IMR-90 (cell line): ENCODE measurements around the gene MLLT3. TPM values are rescaled to one million over a fixed set of nuclear protein-coding genes. Genes with fewer than 3 reads are reported as not detected.

Experiments
- ATAC-seq: fragments of 200-7000 bp; cut with Tn5 transposase; 2 replicates; pipeline ENCODE4 v1.9.1; 2020; ENCODE audit warnings: low read depth, mild to moderate bottlenecking, moderate library complexity
- BruUV-seq: library from RNA; stranded (reverse); fragments of 400-500 nt; replicated peaks from 2 replicates; lab custom pipeline; 2021; lab: Mats Ljungman, UMichigan
- CTCF ChIA-PET: fragments of 300-600 bp; formaldehyde crosslinking; extraction: SDS; loops from one replicate; lab custom pipeline; 2021; ENCODE audit warnings: antibody characterized with exemption; lab: Yijun Ruan, JAX
- POLR2A ChIA-PET: fragments of 300-600 bp; sonication (Branson Sonifier 250); formaldehyde crosslinking; loops from one replicate; lab custom pipeline; 2022; ENCODE audit warnings: antibody characterized with exemption; ENCODE audit not compliant: unreplicated experiment; lab: Charles Lee
- DNase-seq: peaks from one replicate; pipeline ENCODE4 v3.0.0; 2013
- H2AFZ ChIP-seq: replicated peaks from 2 replicates; pipeline ENCODE3; 2013; ENCODE audit warnings: low read length, mild to moderate bottlenecking; ENCODE audit not compliant: poor library complexity
- H2AK5ac ChIP-seq: 2 replicates; pipeline ENCODE4 v1.6.1; 2013; ENCODE audit warnings: low read depth, low read length, inconsistent platforms
- H2AK9ac ChIP-seq: replicated peaks from 2 replicates; pipeline ENCODE3; 2013; ENCODE audit warnings: mild to moderate bottlenecking, low read depth, low read length, moderate library complexity; ENCODE audit not compliant: poor library complexity
- H2BK120ac ChIP-seq: 2 replicates; pipeline ENCODE4 v1.6.1; 2013; ENCODE audit warnings: low read depth, low read length, inconsistent platforms
- H2BK15ac ChIP-seq: 3 replicates; pipeline ENCODE4 v1.6.1; 2013; ENCODE audit warnings: low read depth, low read length, inconsistent platforms
- H2BK20ac ChIP-seq: 2 replicates; pipeline ENCODE4 v1.6.1; 2013; ENCODE audit warnings: low read depth, mild to moderate bottlenecking, inconsistent platforms, low read length, moderate library complexity
- H2BK5ac ChIP-seq: 2 replicates; pipeline ENCODE4 v1.6.1; 2013; ENCODE audit warnings: mild to moderate bottlenecking, low read depth, low read length, inconsistent platforms; ENCODE audit not compliant: poor library complexity, severe bottlenecking
- H3K14ac ChIP-seq: replicated peaks from 2 replicates; pipeline ENCODE4 v1.6.1; 2013; ENCODE audit warnings: low read depth, low read length, inconsistent platforms
- H3K18ac ChIP-seq: 2 replicates; pipeline ENCODE4 v1.6.1; 2013; ENCODE audit warnings: low read depth, low read length, control low read depth
- H3K23ac ChIP-seq: 2 replicates; pipeline ENCODE4 v1.6.1; 2013; ENCODE audit warnings: low read depth, low read length, inconsistent platforms
- H3K27ac ChIP-seq: 2 replicates; pipeline ENCODE4 v1.5.1; 2013; ENCODE audit warnings: mild to moderate bottlenecking, control low read depth, low read length; ENCODE audit not compliant: insufficient read depth
- H3K27me3 ChIP-seq: 2 replicates; pipeline ENCODE4 v1.6.1; 2013; ENCODE audit warnings: low read length; ENCODE audit not compliant: control insufficient read depth, insufficient read depth
- H3K36me3 ChIP-seq: 2 replicates; pipeline ENCODE4 v1.6.1; 2013; ENCODE audit warnings: low read length, mixed read lengths; ENCODE audit not compliant: control insufficient read depth, insufficient read depth
- H3K4ac ChIP-seq: 2 replicates; pipeline ENCODE4 v1.6.1; 2013; ENCODE audit warnings: low read depth, low read length, inconsistent platforms
- H3K4me1 ChIP-seq: 2 replicates; pipeline ENCODE4 v1.6.1; 2013; ENCODE audit warnings: low read length, mixed read lengths; ENCODE audit not compliant: control insufficient read depth, insufficient read depth
- H3K4me2 ChIP-seq: 2 replicates; pipeline ENCODE4 v1.6.1; 2013; ENCODE audit warnings: low read depth, mild to moderate bottlenecking, control low read depth, low read length, moderate library complexity
- H3K4me3 ChIP-seq: 2 replicates; pipeline ENCODE4 v1.5.1; 2013; ENCODE audit warnings: low read depth, mild to moderate bottlenecking, control low read depth, low read length, moderate library complexity; ENCODE audit not compliant: insufficient read depth
- H3K56ac ChIP-seq: 2 replicates; pipeline ENCODE4 v1.6.1; 2013; ENCODE audit warnings: low read length, inconsistent platforms; ENCODE audit not compliant: insufficient read depth; ENCODE audit errors: extremely low read depth
- H3K79me1 ChIP-seq, 2 experiments: 2 replicates each; pipeline ENCODE4 v1.6.1; 2013; ENCODE audit warnings: low read length in 2 of 2, inconsistent platforms in 1 of 2, low read depth in 1 of 2
- H3K9ac ChIP-seq: 2 replicates; pipeline ENCODE4 v1.6.1; 2013; ENCODE audit warnings: low read depth, low read length, control low read depth
- H3K9me1 ChIP-seq: 2 replicates; pipeline ENCODE4 v1.6.1; 2013; ENCODE audit warnings: low read length, inconsistent platforms; ENCODE audit not compliant: insufficient read depth
- H3K9me3 ChIP-seq: 2 replicates; pipeline ENCODE4 v1.6.1; 2013; ENCODE audit warnings: low read length; ENCODE audit not compliant: control insufficient read depth, insufficient read depth
- H4K20me1 ChIP-seq: 2 replicates; pipeline ENCODE4 v1.6.1; 2013; ENCODE audit warnings: low read length, inconsistent platforms; ENCODE audit not compliant: insufficient read depth
- H4K5ac ChIP-seq: 2 replicates; pipeline ENCODE4 v1.6.1; 2013; ENCODE audit warnings: mild to moderate bottlenecking, low read depth, low read length, control low read depth
- H4K8ac ChIP-seq, 2 experiments: 2 replicates each; pipeline ENCODE4 v1.6.1; 2013; ENCODE audit warnings: low read depth in 2 of 2, low read length in 2 of 2, control low read depth in 1 of 2, inconsistent platforms in 1 of 2
- H4K91ac ChIP-seq: 2 replicates; pipeline ENCODE4 v1.6.1; 2013; ENCODE audit warnings: low read depth, low read length, inconsistent platforms; ENCODE audit not compliant: insufficient read depth
- BHLHE40 ChIP-seq: fragments of 150-350 bp; IDR thresholded peaks from 2 replicates; pipeline ENCODE4 v1.6.1; 2016; ENCODE audit warnings: mild to moderate bottlenecking, low read depth, low read length
- CEBPB ChIP-seq: IDR thresholded peaks from 2 replicates; pipeline ENCODE4 v1.6.1; 2012; ENCODE audit warnings: low read depth, low read length, improper control_type of control experiment
- CHD1 ChIP-seq: IDR thresholded peaks from 2 replicates; pipeline ENCODE4 v1.6.1; 2012; ENCODE audit warnings: low read depth, low read length, improper control_type of control experiment
- CTCF ChIP-seq: conservative IDR thresholded peaks from 2 replicates; pipeline ENCODE4 v1.5.1; 2012; ENCODE audit warnings: mild to moderate bottlenecking, low read depth, low read length, improper control_type of control experiment
- FOS ChIP-seq: fragments of 150-350 bp; IDR thresholded peaks from 2 replicates; pipeline ENCODE4 v1.6.1; 2016; ENCODE audit warnings: low read depth, low read length
- MAZ ChIP-seq: IDR thresholded peaks from 2 replicates; pipeline ENCODE4 v1.6.1; 2012; ENCODE audit warnings: low read depth, mild to moderate bottlenecking, low read length, improper control_type of control experiment, moderate library complexity, borderline replicate concordance
- NFE2L2 ChIP-seq: fragments of 150-350 bp; IDR thresholded peaks from 2 replicates; pipeline ENCODE4 v1.6.1; 2016; ENCODE audit warnings: low read depth, mild to moderate bottlenecking, low read length
- POLR2A ChIP-seq: IDR thresholded peaks from 2 replicates; pipeline ENCODE4 v1.6.1; 2012; ENCODE audit warnings: mild to moderate bottlenecking, low read depth, low read length
- RAD21 ChIP-seq: IDR thresholded peaks from 2 replicates; pipeline ENCODE4 v1.6.1; 2012; ENCODE audit warnings: low read length, improper control_type of control experiment
- RFX5 ChIP-seq: IDR thresholded peaks from 2 replicates; pipeline ENCODE4 v1.8.0; 2012; ENCODE audit warnings: low read depth, mild to moderate bottlenecking, low read length, moderate library complexity
- SMC3 ChIP-seq: fragments of 150-350 bp; IDR thresholded peaks from 2 replicates; pipeline ENCODE4 v1.6.1; 2016; ENCODE audit warnings: low read depth, mild to moderate bottlenecking, antibody characterized with exemption, low read length, moderate library complexity
- WGBS, 2 experiments: methylation state at CpG; one replicate each; pipeline versions ENCODE4 v1.1.5 to v1.1.7; 2013; ENCODE audit warnings: missing lambda C conversion rate in 2 of 2; ENCODE audit not compliant: insufficient read length in 1 of 2; ENCODE audit errors: extremely low coverage in 2 of 2; 5-methylcytosine and 5-hydroxymethylcytosine counted together
- dilution Hi-C: fragments of 300-500 bp; cut with HindIII; formaldehyde crosslinking; loops from one replicate; pipeline ENCODE4 v1.14.3; 2018; ENCODE audit warnings: low sequenced_read_pairs; ENCODE audit not compliant: unreplicated experiment
- in situ Hi-C: fragments of 300-500 bp; cut with MboI; formaldehyde crosslinking; loops from 3 replicates; pipeline ENCODE4 v1.14.3; 2019; ENCODE audit warnings: low sequenced_read_pairs, inconsistent platforms, mixed read lengths
- intact Hi-C: fragments of 100-400 bp; cut with micrococcal nuclease; formaldehyde crosslinking; loops from 2 replicates; pipeline ENCODE4 v1.10.0; 2022
- polyA plus RNA-seq, 3 experiments: library from polyadenylated mRNA; depleted of rRNA; stranded (reverse); fragments of >200 nt; gene quantifications; 2 replicates each; pipeline ENCODE4 v1.2.3, GENCODE V29; 2012; ENCODE audit warnings: low replicate concordance in 1 of 3
- total RNA-seq: library from RNA; depleted of rRNA; stranded (reverse); fragments of >200 nt; gene quantifications from 2 replicates; pipeline ENCODE4 v1.2.3, GENCODE V29; 2012

Gene MLLT3
- total and polyA plus RNA-seq, 2 of the 4 experiments (the other 2 are of a cell fraction): 10.4 to 21.1 TPM

GRCh38 chr9:20650313-20650712 lies 28.0 kb upstream of the MLLT3 start:
- H3K36me3 ChIP-seq: no peaks in the 10 kb centered on the region
- H2AFZ ChIP-seq: no peak overlapping the region
- H3K18ac ChIP-seq: no peak overlapping the region
- no peak overlapping the region for H3K56ac ChIP-seq
- no peak overlapping the region for H3K27ac ChIP-seq
- H3K4me2 ChIP-seq: no peak overlapping the region
- no peak overlapping the region for H3K9ac ChIP-seq
- no peak overlapping the region for H3K4me3 ChIP-seq
- H3K27me3 ChIP-seq: no peaks in the 10 kb centered on the region
- no peak overlapping the region for H3K14ac ChIP-seq
- POLR2A ChIA-PET: no interaction called here
- no TSS peak for BruUV-seq
- H2BK120ac ChIP-seq: no peak overlapping the region
- dilution Hi-C loops (no loop called here), in situ Hi-C loops (no loop called here), intact Hi-C loops (no loop called here)
- H3K9me1 ChIP-seq: no peaks in the 10 kb centered on the region
- H3K9me3 ChIP-seq: no peaks in the 10 kb centered on the region
- H3K4ac ChIP-seq: no peak overlapping the region
- no CpG with 5 or more reads among the region's 4 CpGs for WGBS, 2 experiments
- H3K79me1 ChIP-seq: no peaks in the 10 kb centered on the region
- H2BK20ac ChIP-seq: no peak overlapping the region
- no peak overlapping the region for H3K23ac ChIP-seq
- DNase-seq: no peak
- no peak for ATAC-seq
- no peaks in the 10 kb centered on the region for H3K4me1 ChIP-seq
- H2AK9ac ChIP-seq: no peak overlapping the region
- no peak overlapping the region for H2AK5ac ChIP-seq
- H4K8ac ChIP-seq: no peak overlapping the region
- no peak overlapping the region for H2BK15ac ChIP-seq
- TF ChIP-seq CHD1 (no peak), FOS (no peak), POLR2A (no peak), NFE2L2 (no peak), RFX5 (no peak), SMC3 (no peak), BHLHE40 (no peak), MAZ (no peak), RAD21 (no peak), CEBPB (no peak), CTCF (no peak)
- H4K5ac ChIP-seq: no peak overlapping the region
- CTCF ChIA-PET: interaction anchor here (1.0 kb wide), 1 partner anchor 460 kb away, joined by 3 read pairs; no protein-coding TSS in a partner anchor
- H2BK5ac ChIP-seq: no peak overlapping the region
- H4K91ac ChIP-seq: no peak overlapping the region
- H4K20me1 ChIP-seq: no peaks in the 10 kb centered on the region
